Measurements from ENCODE around the gene OSER1. TPM values are rescaled to one million over a fixed set of nuclear protein-coding genes. Genes with fewer than 3 reads are reported as not detected.

Gene OSER1
- total RNA-seq, 1 donor from 2014 or later, result 47.3 TPM

- ATAC-seq (ENCODE audit: low read depth), result peak; percentile 68
- POLR2A ChIA-PET, result interaction anchor here (1.1 to 1.3 kb wide), 3 partner anchors 9 to 94 kb away, joined by 4 read pairs; partner anchors contain the start of gene FITM2
- H3K27ac Mint-ChIP-seq, result no peak overlapping the region
- DNase-seq, result peak; percentile 34
- TF ChIP-seq CTCF (IDR thresholded peaks at IDR 0.05), result peak; percentile 37
- H3K4me1 Mint-ChIP-seq, result peaks cover 33% of the 10 kb centered on the region
- CTCF ChIA-PET, result interaction anchor here (1.0 to 6.9 kb wide), 19 partner anchors 10 to 1553 kb away, joined by 3 to 137 read pairs (median 4); partner anchors contain the start of gene FITM2
- no peaks in the 10 kb centered on the region for H3K27me3 Mint-ChIP-seq
- intact Hi-C loops (cut with micrococcal nuclease), result loop anchor here (1.0 to 10.0 kb wide), 5 partner anchors 94 to 1077 kb away; partner anchors contain the start of gene FITM2
- H3K4me3 Mint-ChIP-seq, result peak overlapping the region; percentile 46
- H3K9me3 Mint-ChIP-seq, result no peaks in the 10 kb centered on the region
- H3K36me3 Mint-ChIP-seq (ENCODE audit: low read depth), result peaks cover 13% of the 10 kb centered on the region
Observed at GRCh38 chr20:44217342-44218092, 6.9 kb upstream of the OSER1 start.

DNA sequence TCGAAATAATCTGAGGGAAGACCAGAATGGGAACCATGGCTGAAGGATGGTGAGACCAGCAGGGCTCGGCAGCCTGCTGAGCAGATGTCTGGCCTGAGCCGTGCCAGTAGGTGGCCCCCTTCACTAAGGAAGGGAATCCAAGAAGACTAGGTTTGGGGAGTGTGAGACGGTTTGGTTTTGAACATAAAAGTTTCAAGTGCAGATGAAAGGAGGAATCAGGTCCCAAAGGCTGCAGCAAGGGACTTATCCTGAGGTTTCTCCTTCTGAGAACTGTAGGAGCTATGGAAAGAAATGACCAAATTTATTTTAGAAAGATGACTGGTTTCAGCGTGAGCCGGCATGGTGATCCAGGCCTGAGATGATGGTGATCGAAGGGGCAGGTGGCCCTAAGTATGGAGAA lies 4.6 kb upstream of the OSER1 start:
- peaks cover 17% of the 10 kb centered on the region for H3K36me3 Mint-ChIP-seq (ENCODE audit: low read depth)

GRCh38 chr20:44212792-44213191 lies 2.2 kb upstream of the OSER1 start:
- Mint-ChIP-seq H3K27ac (no peak overlapping the region), H3K9me3 (no peaks in the 10 kb centered on the region), H3K4me3 (no peak overlapping the region), H3K27me3 (no peaks in the 10 kb centered on the region), H3K36me3 (ENCODE audit: low read depth) (peaks cover 19% of the 10 kb centered on the region), H3K4me1 (peaks cover 54% of the 10 kb centered on the region)
- ChIA-PET CTCF (interaction anchor here (6.9 kb wide), 1 partner anchor 98 kb away, joined by 137 read pairs; the partner anchor contains the start of gene FITM2), POLR2A (no interaction called here)
- intact Hi-C loops (cut with micrococcal nuclease), result loop anchor here (5.0 to 10.0 kb wide), 4 partner anchors 310 to 1082 kb away; partner anchors contain the start of genes MYBL2 and SERINC3
- DNase-seq (no peak), ATAC-seq (ENCODE audit: low read depth) (no peak)
- no peak for TF ChIP-seq CTCF (IDR thresholded peaks at IDR 0.05)

More for the DNA sequence above, 4.6 kb upstream of the OSER1 start:
- Mint-ChIP-seq H3K9me3 (no peaks in the 10 kb centered on the region), H3K27ac (peak overlapping the region; percentile 54), H3K4me1 (peaks cover 50% of the 10 kb centered on the region), H3K27me3 (no peaks in the 10 kb centered on the region), H3K4me3 (no peak overlapping the region)
- POLR2A ChIA-PET, result no interaction called here
- no peak for TF ChIP-seq CTCF (IDR thresholded peaks at IDR 0.05)
- DNase-seq (peak; percentile 38), ATAC-seq (ENCODE audit: low read depth) (no peak)
- intact Hi-C loops (cut with micrococcal nuclease), result loop anchor here (1.0 to 10.0 kb wide), 5 partner anchors 171 to 1080 kb away; no protein-coding TSS in a partner anchor
- CTCF ChIA-PET, result interaction anchor here (0.6 to 6.9 kb wide), 6 partner anchors 10 to 394 kb away, joined by 3 to 137 read pairs (median 6); partner anchors contain the start of gene FITM2

- DNase-seq (no peak), ATAC-seq (ENCODE audit: low read depth) (no peak)
- Mint-ChIP-seq H3K9me3 (no peaks in the 10 kb centered on the region), H3K27ac (peak overlapping the region; percentile 98), H3K4me3 (peak overlapping the region; percentile 98), H3K4me1 (peaks cover 61% of the 10 kb centered on the region), H3K36me3 (ENCODE audit: low read depth) (peaks cover 24% of the 10 kb centered on the region), H3K27me3 (no peaks in the 10 kb centered on the region)
- no peak for TF ChIP-seq CTCF (IDR thresholded peaks at IDR 0.05)
- intact Hi-C loops (cut with micrococcal nuclease), result loop anchor here (1.0 to 10.0 kb wide), 12 partner anchors 21 to 1083 kb away; partner anchors contain the start of genes FITM2, IFT52, MYBL2 and SERINC3
- ChIA-PET CTCF (interaction anchor here (1.1 to 1.4 kb wide), 2 partner anchors 100 to 101 kb away, joined by 3 to 7 read pairs; partner anchors contain the start of gene FITM2), POLR2A (interaction anchor here (0.5 to 1.2 kb wide), 3 partner anchors 99 to 528 kb away, joined by 3 to 5 read pairs (median 4); partner anchors contain the start of gene FITM2)
Observed at GRCh38 chr20:44211177-44212039, 837 bp upstream of the OSER1 start.
